ENCODE measurements around the gene COG2. TPM values are rescaled to one million over a fixed set of nuclear protein-coding genes. Genes with fewer than 3 reads are reported as not detected.

Gene COG2
- total RNA-seq, 1 donor from 2014 or later: 29.7 TPM

DNA sequence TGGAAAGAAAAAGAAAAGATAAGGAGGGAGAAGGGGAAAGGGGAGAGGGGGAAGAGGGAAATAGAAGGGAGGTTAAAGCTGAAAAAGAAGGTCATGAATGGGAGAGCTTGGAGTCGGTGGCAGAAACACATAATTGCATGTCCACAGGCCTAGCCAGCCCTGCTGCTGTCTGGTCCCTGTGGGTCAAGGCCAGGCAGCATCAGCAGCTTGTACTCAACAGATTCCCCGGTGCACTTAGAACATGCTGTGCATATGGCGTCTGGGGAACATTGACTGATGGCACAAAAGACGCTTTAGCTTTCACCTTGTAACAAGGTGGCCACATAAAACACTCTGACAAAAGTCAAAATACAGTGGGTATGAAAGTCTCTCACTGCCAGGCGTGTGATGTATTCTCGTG lies 25.9 kb downstream of the COG2 start:
- DNase-seq (ENCODE audit: low read depth): no peak
- H3K36me3 ChIP-seq (ENCODE audit: control insufficient read depth, insufficient read depth, low read length): peaks cover 1% of the 10 kb centered on the region
- TF ChIP-seq, protein P1, sequence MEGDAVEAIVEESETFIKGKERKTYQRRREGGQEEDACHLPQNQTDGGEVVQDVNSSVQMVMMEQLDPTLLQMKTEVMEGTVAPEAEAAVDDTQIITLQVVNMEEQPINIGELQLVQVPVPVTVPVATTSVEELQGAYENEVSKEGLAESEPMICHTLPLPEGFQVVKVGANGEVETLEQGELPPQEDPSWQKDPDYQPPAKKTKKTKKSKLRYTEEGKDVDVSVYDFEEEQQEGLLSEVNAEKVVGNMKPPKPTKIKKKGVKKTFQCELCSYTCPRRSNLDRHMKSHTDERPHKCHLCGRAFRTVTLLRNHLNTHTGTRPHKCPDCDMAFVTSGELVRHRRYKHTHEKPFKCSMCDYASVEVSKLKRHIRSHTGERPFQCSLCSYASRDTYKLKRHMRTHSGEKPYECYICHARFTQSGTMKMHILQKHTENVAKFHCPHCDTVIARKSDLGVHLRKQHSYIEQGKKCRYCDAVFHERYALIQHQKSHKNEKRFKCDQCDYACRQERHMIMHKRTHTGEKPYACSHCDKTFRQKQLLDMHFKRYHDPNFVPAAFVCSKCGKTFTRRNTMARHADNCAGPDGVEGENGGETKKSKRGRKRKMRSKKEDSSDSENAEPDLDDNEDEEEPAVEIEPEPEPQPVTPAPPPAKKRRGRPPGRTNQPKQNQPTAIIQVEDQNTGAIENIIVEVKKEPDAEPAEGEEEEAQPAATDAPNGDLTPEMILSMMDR (IDR thresholded peaks at IDR 0.05; ENCODE audit: insufficient read depth, low read length, poor library complexity, severe bottlenecking): no peak
- no peak overlapping the region for H3K4me3 ChIP-seq (ENCODE audit: low read depth, low read length)
- H3K27me3 ChIP-seq (ENCODE audit: control insufficient read depth, insufficient read depth, low read length): no peaks in the 10 kb centered on the region

DNA sequence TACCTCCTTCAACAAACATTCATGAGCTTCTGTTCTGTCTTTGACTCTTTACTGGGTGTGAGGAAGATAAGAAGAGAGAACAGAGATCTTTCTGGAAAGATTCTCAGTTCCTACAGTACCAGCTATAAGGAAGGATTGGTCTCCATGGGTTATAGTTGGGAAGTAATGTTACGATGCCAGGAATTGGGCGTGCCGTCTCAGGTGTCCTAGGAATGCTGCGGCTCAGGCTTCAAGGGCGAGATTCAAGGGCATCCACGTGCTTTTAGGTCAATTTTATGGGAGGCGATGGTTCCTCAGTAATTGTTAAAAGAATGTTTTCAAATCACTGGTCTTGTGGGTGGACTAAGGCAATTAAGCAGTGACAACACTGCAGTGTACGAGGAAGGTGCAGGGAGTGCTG lies 27.3 kb downstream of the COG2 start:
- Histone ChIP-seq H3K36me3 (ENCODE audit: control insufficient read depth, insufficient read depth, low read length) (peaks cover 1% of the 10 kb centered on the region), H3K27me3 (ENCODE audit: control insufficient read depth, insufficient read depth, low read length) (no peaks in the 10 kb centered on the region), H3K4me3 (ENCODE audit: low read depth, low read length) (no peak overlapping the region)
- no peak for DNase-seq (ENCODE audit: low read depth)
- TF ChIP-seq, protein P1 (IDR thresholded peaks at IDR 0.05; ENCODE audit: insufficient read depth, low read length, poor library complexity, severe bottlenecking): no peak

DNA sequence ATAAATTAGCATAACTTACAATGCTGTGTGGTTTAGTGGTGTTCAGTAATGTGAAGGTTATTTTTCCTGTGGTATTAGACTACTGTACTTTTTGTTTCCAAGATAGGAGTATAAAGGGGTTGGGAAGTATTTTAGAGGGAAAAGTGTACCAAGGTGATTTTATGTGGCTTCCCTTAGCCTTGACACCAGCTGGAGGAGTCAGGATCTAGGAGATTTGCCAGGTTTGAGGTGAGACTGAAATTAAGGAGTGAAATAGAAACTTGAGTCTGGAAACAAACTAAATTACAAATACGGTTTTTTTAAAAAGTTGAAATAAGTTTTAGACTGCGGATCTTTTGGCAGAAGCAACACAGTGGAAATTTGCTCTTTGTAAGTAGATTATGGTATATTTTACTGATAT lies 32.3 kb downstream of the COG2 start:
- TF ChIP-seq, protein P1 (IDR thresholded peaks at IDR 0.05; ENCODE audit: insufficient read depth, low read length, poor library complexity, severe bottlenecking): no peak

DNA sequence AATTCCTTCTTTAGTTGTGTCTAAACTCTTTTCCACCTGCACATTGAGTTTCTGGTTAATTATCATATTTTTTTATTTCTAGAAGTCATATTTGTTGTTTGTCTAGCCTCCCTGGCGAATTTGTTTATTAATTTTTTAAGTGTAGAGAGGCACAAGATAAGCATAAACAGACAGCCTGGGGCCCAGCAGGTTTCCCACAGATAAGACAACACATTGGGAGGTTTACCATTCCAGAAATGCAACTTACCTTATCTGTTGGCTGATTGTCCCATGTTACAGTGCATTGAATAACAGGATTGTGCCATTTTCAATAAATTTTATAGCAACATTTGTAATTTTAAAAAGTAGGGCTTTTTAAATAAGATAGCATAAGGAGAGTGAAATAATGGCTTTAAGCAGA lies 34.9 kb downstream of the COG2 start:
- no peaks in the 10 kb centered on the region for H3K27me3 ChIP-seq (ENCODE audit: control insufficient read depth, insufficient read depth, low read length)
- DNase-seq (ENCODE audit: low read depth): no peak
- no peak overlapping the region for H3K4me3 ChIP-seq (ENCODE audit: low read depth, low read length)
- TF ChIP-seq, protein P1 (IDR thresholded peaks at IDR 0.05; ENCODE audit: insufficient read depth, low read length, poor library complexity, severe bottlenecking): no peak
- no peaks in the 10 kb centered on the region for H3K36me3 ChIP-seq (ENCODE audit: control insufficient read depth, insufficient read depth, low read length)

More for the DNA sequence above, 32.3 kb downstream of the COG2 start:
- Histone ChIP-seq H3K36me3 (ENCODE audit: control insufficient read depth, insufficient read depth, low read length) (no peaks in the 10 kb centered on the region), H3K27me3 (ENCODE audit: control insufficient read depth, insufficient read depth, low read length) (no peaks in the 10 kb centered on the region), H3K4me3 (ENCODE audit: low read depth, low read length) (no peak overlapping the region)
- DNase-seq (ENCODE audit: low read depth): no peak

DNA sequence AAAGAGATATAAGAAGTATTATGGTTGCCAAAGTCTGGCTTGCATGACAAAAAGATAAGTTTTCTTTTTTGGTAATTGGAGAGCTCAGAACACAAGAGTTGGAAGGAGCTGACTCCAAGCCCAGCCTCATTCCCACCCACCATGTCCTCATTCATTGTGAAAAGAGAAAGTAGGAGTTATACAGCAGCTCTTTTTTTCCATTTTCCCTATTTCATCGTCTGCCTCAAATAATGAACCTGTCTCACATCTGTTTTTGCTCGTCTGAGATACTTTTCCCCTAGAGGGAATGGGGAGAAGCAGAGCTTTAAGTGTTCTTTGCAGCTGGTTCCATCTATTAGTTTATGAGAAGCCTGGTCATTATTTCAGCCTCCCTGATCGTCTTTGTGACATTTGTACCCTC lies 36.9 kb downstream of the COG2 start:
- no peak for DNase-seq (ENCODE audit: low read depth)
- Histone ChIP-seq H3K36me3 (ENCODE audit: control insufficient read depth, insufficient read depth, low read length) (no peaks in the 10 kb centered on the region), H3K27me3 (ENCODE audit: control insufficient read depth, insufficient read depth, low read length) (no peaks in the 10 kb centered on the region), H3K4me3 (ENCODE audit: low read depth, low read length) (no peak overlapping the region)
- TF ChIP-seq, protein P1 (IDR thresholded peaks at IDR 0.05; ENCODE audit: insufficient read depth, low read length, poor library complexity, severe bottlenecking): no peak

DNA sequence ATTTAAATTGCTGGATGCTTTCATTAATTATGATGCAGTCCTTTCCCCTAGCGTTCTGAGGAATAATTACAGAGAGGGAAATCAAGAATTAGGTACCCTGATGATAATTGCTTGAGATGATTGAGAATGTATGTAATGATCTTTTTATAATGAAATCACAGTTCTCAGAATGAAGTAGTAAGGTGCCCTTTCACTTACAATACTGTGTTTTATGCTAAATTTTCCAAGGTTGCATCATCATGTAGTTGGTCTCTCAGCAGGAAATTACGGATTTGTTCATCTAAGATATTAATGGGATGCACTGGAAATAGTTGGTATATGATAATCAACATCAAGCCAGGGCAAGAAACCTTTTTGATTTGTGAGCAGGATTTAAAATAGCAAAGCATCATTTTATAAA lies 37.5 kb downstream of the COG2 start:
- Histone ChIP-seq H3K27me3 (ENCODE audit: control insufficient read depth, insufficient read depth, low read length) (no peaks in the 10 kb centered on the region), H3K4me3 (ENCODE audit: low read depth, low read length) (no peak overlapping the region), H3K36me3 (ENCODE audit: control insufficient read depth, insufficient read depth, low read length) (no peaks in the 10 kb centered on the region)
- no peak for DNase-seq (ENCODE audit: low read depth)
- TF ChIP-seq, protein P1 (IDR thresholded peaks at IDR 0.05; ENCODE audit: insufficient read depth, low read length, poor library complexity, severe bottlenecking): no peak

All from kidney epithelial cell (primary cell).